Measurements from ENCODE around the gene SAMD8. TPM values are rescaled to one million over a fixed set of nuclear protein-coding genes. Genes with fewer than 3 reads are reported as not detected.
"Not testable (repeated sequence)": the region's sequence is repeated elsewhere in the genome, so short reads cannot be mapped to it uniquely, and the experiment has no call there.

SAMD8 gene
- total RNA-seq, 1 donor from 2014 or later, result 25.7 TPM

DNA sequence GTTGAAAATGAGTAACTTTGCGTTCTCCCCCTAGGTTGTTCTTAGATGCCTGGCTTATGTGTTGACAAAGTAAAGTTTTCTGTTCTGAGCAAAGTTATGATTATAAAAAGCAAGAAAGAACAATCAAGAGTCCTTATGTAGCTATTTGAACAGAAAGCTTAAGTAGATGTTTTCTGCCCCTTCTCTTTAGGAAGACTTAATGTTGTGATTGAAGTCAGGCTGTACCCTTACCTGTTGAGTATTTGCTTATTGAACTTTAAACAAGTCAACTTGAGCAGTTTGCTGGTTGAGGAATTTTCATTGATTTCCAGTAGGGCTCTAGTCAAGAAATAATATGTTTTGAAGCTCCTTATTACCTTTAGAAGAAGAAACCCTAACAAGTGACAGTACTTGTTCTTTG lies 65.3 kb downstream of the SAMD8 start:
- intact Hi-C loops (cut with DNase I), result no loop called here
- no peak for DNase-seq (ENCODE audit: low spot score)

- no peak for DNase-seq (ENCODE audit: low spot score)
- intact Hi-C loops (cut with DNase I), result no loop called here
Measured at GRCh38 chr10:75179657-75180177, 68.3 kb downstream of the SAMD8 start.

GRCh38 chr10:75180592-75180991 lies 69.1 kb downstream of the SAMD8 start:
- intact Hi-C loops (cut with DNase I), result no loop called here

DNA sequence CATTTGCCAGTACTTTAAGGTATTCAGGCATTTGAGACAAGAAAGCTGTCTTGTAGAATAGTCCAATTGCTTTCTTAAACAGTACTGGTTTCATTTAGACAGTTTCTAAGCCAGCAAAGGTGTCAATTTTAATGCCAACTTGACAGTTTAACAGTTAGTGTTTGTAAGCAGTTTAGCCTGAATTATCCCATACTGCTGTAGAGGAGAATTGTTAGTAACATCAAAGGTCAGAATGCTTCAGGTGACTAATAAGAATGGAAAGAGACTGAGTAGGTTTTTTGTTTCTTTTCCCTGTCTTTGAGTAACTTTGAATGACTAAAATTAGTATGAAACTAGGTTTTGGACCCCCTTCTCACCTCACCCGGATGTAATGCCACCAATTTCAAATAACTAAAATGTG lies 69.6 kb downstream of the SAMD8 start:
- no peak for DNase-seq (ENCODE audit: low spot score)
- intact Hi-C loops (cut with DNase I), result no loop called here

More at GRCh38 chr10:75180592-75180991, 69.1 kb downstream of the SAMD8 start:
- DNase-seq (ENCODE audit: low spot score), result no peak

DNA sequence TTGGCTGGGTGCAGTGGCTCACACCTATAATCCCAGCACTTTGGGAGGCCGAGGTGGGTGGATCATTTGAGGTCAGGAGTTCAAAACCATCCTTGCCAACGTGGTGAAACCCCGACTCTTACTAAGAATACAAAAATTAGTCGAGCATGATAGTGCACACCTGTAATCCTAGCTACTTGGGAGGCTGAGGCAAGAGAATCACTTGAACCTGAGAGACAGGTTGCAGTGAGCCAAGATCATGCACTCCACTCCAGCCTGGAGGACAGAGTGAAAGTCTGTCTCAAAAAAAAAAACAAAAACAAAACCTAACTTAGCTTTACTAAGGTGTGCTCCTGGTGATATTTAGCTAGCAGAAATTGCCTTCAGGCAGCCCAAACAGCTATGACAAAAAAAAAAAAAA lies 74.9 kb downstream of the SAMD8 start:
- DNase-seq (ENCODE audit: low spot score), result peak; percentile 22
- intact Hi-C loops (cut with DNase I), result loop anchor here (5.0 kb wide), 1 partner anchor 74 kb away; the partner anchor contains the start of gene SAMD8

DNA sequence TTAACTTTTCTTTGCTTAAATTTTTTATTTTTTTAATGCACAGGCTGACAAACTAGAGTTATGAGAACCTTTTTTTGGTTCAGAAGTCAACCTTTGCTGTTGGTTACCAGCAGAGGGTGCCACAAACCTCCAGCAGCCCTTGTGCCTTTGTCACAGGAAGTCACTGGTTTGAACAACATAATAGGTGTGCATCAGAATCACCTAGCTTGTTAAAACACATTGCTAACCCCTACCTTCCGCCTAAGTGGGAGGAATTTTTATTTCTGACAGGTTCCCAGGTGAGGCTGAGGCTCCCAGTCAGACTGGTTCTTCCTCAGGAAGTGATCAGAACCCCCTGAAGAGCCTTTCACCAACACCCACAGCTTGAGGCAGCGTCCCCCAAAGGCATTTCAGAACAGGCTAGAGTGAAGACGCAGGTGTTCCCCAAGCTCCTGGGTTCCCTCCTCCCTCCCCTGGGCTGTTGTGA lies 76.5 kb downstream of the SAMD8 start:
- DNase-seq (ENCODE audit: low spot score), result peak; percentile 65
- intact Hi-C loops (cut with DNase I), result loop anchor here (2.0 to 5.0 kb wide), 2 partner anchors 43 to 76 kb away; partner anchors contain the start of gene SAMD8

GRCh38 chr10:75188522-75188921 lies 77.1 kb downstream of the SAMD8 start:
- intact Hi-C loops (cut with DNase I), result loop anchor here (2.0 to 5.0 kb wide), 2 partner anchors 42 to 76 kb away; partner anchors contain the start of gene SAMD8

DNA sequence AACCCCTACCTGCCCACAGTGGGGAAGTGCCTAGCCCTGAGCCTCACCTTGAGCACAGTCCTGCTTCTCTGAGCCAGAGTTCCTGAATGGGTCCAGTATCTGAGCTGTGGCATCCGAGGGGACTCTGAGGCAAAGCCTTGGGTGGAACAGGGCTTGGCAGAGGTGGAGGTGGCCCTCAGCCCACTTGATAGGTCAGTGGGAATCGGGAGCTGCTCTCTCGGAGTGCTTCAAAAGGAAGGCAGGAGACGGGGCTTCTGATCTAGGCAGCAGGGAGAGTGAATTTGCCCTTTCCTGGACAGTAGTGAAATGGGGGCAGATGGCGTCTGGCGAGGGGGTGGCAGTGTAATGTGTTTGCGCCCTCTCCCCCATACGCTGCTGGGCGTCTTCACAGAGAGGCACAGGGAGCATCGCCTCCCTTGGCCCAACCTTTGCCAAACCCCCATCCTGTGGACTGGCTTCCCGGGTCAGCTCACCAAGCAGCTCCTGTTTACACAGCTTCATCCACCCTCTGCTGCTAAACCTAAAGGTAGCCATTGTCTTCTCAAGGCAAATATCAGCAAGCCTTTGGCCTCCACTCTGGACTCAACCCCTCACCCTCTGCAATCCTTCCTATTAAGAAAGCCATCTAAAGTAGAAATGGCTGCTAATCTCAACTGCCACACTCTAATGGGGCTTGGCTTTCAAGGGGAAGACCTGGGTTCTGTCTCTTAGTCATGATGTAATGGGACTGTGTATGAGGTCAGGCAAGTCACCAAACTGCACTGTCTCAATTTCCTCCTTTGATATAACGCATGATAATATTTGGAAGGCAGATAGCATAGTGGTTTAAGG lies 78.0 kb downstream of the SAMD8 start:
- intact Hi-C loops (cut with DNase I), result loop anchor here (2.0 to 5.0 kb wide), 2 partner anchors 41 to 77 kb away; partner anchors contain the start of gene SAMD8
- peak; percentile 54 for DNase-seq (ENCODE audit: low spot score)

More at GRCh38 chr10:75188522-75188921, 77.1 kb downstream of the SAMD8 start:
- peak; percentile 0 for DNase-seq (ENCODE audit: low spot score)

GRCh38 chr10:75191821-75192568 lies 80.5 kb downstream of the SAMD8 start:
- intact Hi-C loops (cut with DNase I), result no loop called here
- peak; percentile 62 for DNase-seq (ENCODE audit: low spot score)

GRCh38 chr10:75194625-75195024 lies 83.2 kb downstream of the SAMD8 start:
- DNase-seq (ENCODE audit: low spot score), result peak; percentile 51
- intact Hi-C loops (cut with DNase I), result not testable (repeated sequence)

DNA sequence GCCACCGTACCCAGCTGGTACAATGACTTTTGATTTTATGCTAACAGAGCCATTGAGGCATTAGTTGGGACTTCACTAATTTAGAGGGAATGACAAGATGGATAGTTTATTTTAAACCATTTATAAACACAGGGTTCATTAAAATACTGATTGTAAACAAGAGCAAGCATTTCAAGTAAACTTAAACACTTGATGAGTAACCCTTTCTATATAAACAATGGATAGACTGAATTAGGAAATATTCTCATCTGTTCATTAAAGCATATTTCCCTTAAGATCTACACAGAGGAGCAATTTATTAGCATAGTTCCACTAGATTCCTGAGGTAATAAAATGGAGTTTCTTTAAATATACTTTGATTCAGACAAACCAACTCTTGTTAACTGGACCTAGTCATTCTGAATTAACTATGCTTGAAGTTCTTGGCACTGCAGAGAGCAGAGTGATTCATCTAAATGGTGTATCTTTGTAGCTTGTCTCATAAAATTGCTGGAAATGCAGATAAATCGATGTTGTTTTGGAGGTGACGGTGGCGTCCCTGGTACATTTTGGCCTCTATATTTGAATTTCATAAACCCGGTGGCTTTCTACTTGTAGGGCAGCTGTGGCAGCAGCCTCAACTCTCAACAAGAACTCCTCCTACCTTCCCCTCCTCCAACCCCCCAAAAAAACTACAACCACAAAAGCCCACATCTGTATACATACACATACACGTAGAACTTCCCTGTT lies 83.7 kb downstream of the SAMD8 start:
- intact Hi-C loops (cut with DNase I), result no loop called here
- DNase-seq (ENCODE audit: low spot score), result peak; percentile 19

DNA sequence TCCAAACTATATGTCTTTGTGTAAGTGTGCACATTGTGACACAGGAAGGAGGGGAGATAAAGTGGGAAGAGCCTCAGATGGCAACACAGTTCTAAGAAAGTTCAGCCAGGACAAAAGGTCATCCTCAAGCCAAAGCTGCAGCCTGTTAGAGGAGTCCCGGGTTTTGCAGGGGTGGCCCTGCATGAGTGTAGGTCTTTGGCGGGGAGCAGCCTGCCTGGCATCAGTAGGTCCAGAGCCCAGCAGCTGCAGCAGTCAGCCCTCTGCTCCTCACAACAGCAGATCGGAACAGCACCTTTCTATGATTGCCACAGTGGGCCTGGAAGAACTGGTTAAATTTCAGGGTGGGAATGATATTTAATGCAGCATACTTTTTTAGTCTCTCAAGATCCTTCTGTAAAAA lies 85.6 kb downstream of the SAMD8 start:
- intact Hi-C loops (cut with DNase I), result no loop called here
- DNase-seq (ENCODE audit: low spot score), result no peak

DNA sequence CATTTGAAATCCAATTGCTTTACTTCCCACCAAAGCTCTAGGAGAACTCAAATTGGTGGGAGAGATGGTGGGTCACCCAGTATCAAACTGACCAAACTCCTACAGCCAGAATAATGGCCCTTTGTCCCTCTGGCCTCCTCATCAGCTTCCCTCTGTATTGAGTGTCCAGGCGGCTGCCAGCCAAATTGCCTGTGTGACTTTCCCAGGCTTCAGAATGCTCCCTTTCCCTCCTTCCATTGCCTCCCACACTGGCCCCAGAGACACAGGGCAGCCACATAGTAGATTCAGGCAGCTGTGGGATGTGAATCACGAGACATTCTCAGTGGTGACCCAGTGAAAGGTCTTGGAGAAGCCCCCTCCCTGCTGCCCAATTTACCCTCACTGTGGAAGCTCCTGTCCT lies 86.5 kb downstream of the SAMD8 start:
- intact Hi-C loops (cut with DNase I), result no loop called here
- DNase-seq (ENCODE audit: low spot score), result no peak

DNA sequence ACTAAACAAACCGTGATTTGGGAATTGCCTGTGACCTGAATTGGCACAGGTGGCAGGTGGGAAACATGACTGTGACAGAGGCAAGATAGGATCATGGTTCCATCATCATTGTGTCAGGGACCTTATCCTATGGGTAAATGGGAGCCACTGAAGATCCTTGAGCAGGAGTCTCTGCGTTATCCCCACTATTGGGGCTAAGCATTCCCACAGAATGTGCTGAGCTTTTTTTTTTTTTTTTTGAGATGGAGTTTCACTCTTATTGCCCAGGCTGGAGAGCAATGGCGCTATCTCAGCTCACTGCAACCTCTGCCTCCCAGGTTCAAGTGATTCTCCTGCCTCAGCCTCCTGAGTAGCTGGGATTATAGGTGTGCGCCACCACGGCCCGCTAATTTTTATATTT lies 88.5 kb downstream of the SAMD8 start:
- DNase-seq (ENCODE audit: low spot score), result not testable (repeated sequence)

GRCh38 chr10:75201793-75202307 lies 90.4 kb downstream of the SAMD8 start:
- DNase-seq (ENCODE audit: low spot score), result no peak
- intact Hi-C loops (cut with DNase I), result no loop called here

More for the DNA sequence above, 88.5 kb downstream of the SAMD8 start:
- intact Hi-C loops (cut with DNase I), result not testable (repeated sequence)

DNA sequence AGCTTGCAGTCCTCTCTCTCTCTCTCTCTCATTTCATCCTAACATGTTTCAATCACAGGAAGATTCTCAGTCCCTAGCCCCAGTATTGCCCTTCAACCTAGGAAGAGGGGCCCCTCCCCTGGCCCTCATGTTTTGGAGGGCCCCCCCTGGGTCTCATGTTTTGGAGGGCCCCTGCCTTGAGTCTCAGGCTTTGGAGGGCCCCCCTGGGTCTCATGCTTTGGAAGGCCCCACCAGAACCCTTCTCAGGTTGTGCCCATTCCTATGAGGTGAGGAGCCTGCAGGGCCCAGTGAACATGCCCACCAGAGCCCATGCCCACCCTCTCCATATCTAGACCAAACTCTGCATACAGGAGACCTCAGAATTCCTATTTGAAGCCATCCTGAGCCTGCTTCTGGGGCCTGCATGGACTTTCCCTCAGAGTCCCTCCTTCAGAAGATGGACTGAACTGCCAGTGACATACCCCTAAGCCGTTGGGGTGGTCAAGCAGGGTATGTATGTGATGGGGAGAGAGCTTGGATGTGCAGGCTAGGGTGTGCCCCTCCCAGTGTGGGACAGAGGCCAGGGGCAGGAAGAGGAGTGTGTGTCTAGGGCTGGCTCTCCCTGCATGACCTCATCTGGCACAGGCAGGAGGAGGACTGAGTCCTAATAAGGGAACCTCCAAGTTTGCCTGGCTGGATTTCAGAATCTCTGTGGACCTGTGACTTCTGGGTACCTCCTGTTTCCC lies 91.0 kb downstream of the SAMD8 start:
- DNase-seq (ENCODE audit: low spot score), result peak; percentile 77

DNA sequence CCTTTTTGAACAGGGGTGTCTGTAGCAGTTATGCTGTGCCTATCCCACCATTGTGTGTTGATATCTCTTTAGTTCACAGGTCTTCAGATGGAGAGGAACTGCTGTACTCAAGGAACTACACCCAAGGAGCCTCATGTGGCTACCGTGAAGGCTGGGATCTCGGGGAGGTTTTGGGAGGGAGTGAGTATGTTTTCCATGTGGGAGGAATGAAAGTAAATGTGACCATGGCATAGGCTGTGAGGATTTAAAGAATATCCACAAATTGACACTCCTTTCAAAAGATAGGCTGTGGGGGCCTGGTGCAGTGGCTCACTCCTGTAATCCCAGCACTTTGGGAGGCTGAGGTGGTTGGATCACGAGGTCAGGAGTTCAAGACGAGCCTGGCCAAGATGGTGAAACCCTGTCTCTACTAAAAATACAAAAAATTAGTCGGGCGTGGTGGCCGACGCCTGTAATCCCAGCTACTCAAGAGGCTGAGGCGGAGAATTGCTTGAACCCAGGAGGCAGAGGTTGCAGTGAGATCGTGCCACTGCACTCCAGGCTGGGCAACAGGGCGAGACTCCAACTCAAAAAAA lies 91.7 kb downstream of the SAMD8 start:
- intact Hi-C loops (cut with DNase I), result not testable (repeated sequence)
- peak; percentile 7 for DNase-seq (ENCODE audit: low spot score)

More for the DNA sequence above, 91.0 kb downstream of the SAMD8 start:
- intact Hi-C loops (cut with DNase I), result no loop called here

GRCh38 chr10:75203724-75204123 lies 92.3 kb downstream of the SAMD8 start:
- intact Hi-C loops (cut with DNase I), result no loop called here
- peak; percentile 69 for DNase-seq (ENCODE audit: low spot score)
